WERI-Rb-1 (cell line): Measurements from ENCODE around the gene HOGA1.

Source experiments
- DNase-seq: peaks from one replicate; pipeline ENCODE4 v3.0.0-alpha.2; 2020
- H3K27ac ChIP-seq: fragments of 250-450 bp; sonication (Bioruptor Pico); 2 replicates; pipeline ENCODE4 v1.5.1; 2020; ENCODE audit warnings: mild to moderate bottlenecking, moderate library complexity
- H3K27me3 ChIP-seq: fragments of 250-450 bp; sonication (Bioruptor Pico); 2 replicates; pipeline ENCODE4 v1.5.1; 2021; ENCODE audit warnings: mild to moderate bottlenecking, low read depth, moderate library complexity; ENCODE audit not compliant: insufficient read depth, severe bottlenecking
- H3K36me3 ChIP-seq: fragments of 250-450 bp; sonication (Bioruptor Pico); 2 replicates; pipeline ENCODE4 v1.5.1; 2020; ENCODE audit warnings: mild to moderate bottlenecking, moderate library complexity
- H3K4me3 ChIP-seq: 2 replicates; pipeline ENCODE4 v1.5.1; 2011; ENCODE audit warnings: low read depth, mild to moderate bottlenecking, control low read depth, low read length
- H3K9me3 ChIP-seq: fragments of 250-450 bp; sonication (Bioruptor Pico); 2 replicates; pipeline ENCODE4 v1.5.1; 2021; ENCODE audit warnings: mild to moderate bottlenecking, moderate library complexity; ENCODE audit not compliant: severe bottlenecking
- CTCF ChIP-seq: IDR thresholded peaks from 2 replicates; pipeline ENCODE4 v1.5.1; 2011; ENCODE audit warnings: low read depth, mild to moderate bottlenecking, control low read depth, inconsistent platforms, low read length

The HOGA1 gene

GRCh38 chr10:97587183-97587582, 3.0 kb downstream of the HOGA1 start:
- no peak for TF ChIP-seq CTCF
- no peak overlapping the region for H3K27ac ChIP-seq

GRCh38 chr10:97589479-97589878, 5.3 kb downstream of the HOGA1 start, which contains the start of gene C10orf62:
TSS of gene C10orf62 (plus strand) at chr10:97589721. CDS start at chr10:97589898, 177 bp downstream.
- no peak for TF ChIP-seq CTCF
- H3K27me3 ChIP-seq: no peaks in the 10 kb centered on the region
- H3K27ac ChIP-seq: no peak within 1 kb of the TSS
- H3K9me3 ChIP-seq: no peaks in the 10 kb centered on the region
- no peak within 1 kb of the TSS for H3K4me3 ChIP-seq
- no peak for DNase-seq
- no peaks in the 10 kb centered on the region for H3K36me3 ChIP-seq

More at GRCh38 chr10:97587183-97587582, 3.0 kb downstream of the HOGA1 start:
- Histone ChIP-seq H3K9me3 (no peaks in the 10 kb centered on the region), H3K27me3 (no peaks in the 10 kb centered on the region), H3K36me3 (no peaks in the 10 kb centered on the region), H3K4me3 (no peak overlapping the region)
- no peak for DNase-seq

DNA sequence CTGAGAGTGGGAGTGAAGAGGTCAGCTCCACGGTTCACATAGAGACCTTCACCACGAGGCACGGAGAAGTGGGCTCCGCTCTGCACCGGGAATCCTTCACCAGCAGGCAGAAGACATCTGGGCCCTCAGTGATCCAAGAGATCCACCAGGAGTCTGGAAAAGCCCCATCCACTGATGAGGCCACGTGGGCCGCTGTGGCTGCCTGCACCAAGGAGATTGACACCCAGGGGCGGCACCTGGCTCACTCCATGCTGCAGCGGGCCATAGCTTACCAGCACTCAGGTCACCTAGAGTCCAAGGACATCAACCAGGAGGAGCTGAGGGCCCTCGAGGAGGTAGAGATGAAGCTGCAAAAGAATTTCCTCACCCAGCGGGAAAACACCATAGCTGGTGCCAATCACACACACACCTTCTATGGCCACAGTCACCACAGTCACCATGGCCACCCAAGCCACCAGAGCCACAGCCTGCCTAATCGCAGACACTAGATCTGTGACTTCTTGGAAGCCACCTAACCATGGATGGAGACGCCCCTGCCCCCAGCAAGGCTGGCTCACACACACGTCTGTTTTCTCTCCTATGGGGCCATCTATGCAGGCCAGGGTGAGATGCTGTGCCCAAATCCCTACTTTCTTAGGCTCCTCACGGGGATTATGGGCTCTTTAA, 6.0 kb downstream of the HOGA1 start:
- TF ChIP-seq CTCF: no peak
- H3K27me3 ChIP-seq: no peaks in the 10 kb centered on the region

DNA sequence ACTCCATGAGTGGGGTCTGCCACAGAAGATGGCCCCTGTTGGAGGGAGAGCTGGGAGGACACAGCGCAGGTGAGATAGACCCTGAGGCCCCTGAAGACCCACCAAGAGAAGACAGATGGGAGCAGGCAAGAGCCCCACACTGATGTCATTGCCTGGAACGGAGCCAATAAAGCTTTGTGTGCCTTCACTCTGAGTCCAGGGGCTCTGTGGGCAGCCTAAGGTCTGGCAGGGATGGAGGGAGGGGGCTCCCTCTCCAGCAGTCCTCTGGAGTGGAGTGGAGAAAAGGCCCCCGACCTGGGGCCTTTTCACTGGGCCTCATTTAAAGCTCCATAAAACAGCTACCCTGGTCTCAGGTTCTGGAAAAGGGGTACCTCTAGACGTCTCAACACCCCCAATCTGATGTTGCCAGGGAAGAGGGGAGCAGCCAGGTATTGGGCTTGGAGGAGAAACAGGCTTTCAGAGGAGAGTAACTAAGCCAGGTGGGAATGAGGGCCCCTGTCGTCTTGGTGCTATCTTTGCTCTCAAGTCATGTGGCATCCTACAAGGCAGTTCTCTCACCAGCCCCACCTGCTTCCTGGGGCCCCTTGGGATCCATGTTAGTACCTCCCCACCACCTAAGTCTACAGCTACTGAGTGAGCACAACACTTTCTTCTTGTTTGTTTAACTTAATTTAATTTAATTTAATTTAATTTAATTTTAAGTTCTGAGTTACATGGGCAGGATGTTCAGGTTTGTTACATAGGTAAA, 6.7 kb downstream of the HOGA1 start:
- DNase-seq: no peak
- Histone ChIP-seq H3K36me3 (no peaks in the 10 kb centered on the region), H3K9me3 (no peaks in the 10 kb centered on the region), H3K27me3 (no peaks in the 10 kb centered on the region), H3K27ac (no peak overlapping the region), H3K4me3 (no peak overlapping the region)
- TF ChIP-seq CTCF: no peak

More for the DNA sequence above, 6.0 kb downstream of the HOGA1 start:
- DNase-seq: no peak
- Histone ChIP-seq H3K4me3 (no peak overlapping the region), H3K27ac (no peak overlapping the region), H3K9me3 (no peaks in the 10 kb centered on the region), H3K36me3 (no peaks in the 10 kb centered on the region)

DNA sequence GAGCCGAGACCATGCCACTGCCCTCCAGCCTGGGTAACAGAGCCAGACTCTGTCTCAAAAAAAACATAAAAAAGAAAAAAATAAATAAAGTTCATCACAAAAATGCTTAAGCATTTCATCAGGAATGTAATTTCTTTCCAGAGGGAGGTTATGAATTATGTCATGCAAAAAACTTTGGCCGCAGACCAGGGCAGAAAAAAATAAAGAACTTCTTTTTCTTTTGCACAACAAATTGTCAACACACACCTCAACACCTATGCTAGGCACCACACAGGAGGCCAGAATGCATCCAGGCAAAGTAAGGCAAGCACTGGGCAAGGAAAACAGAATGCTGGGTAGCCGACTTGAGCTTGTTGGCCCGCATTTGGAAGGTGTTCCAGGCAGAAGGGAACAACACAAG, 9.2 kb downstream of the HOGA1 start:
- TF ChIP-seq CTCF: no peak
- no peaks in the 10 kb centered on the region for H3K36me3 ChIP-seq
- H3K4me3 ChIP-seq: no peak overlapping the region
- H3K27me3 ChIP-seq: no peaks in the 10 kb centered on the region
- no peak for DNase-seq
- H3K27ac ChIP-seq: no peak overlapping the region
- H3K9me3 ChIP-seq: no peaks in the 10 kb centered on the region
